Panc1 (cell line): ENCODE results near the gene DLG3. TPM values are rescaled to one million over a fixed set of nuclear protein-coding genes. Genes with fewer than 3 reads are reported as not detected.
A peak's percentile ranks its signal among the peaks of the same experiment; 100 is the strongest.

Source experiments
- ATAC-seq: fragments of 200-7000 bp; cut with Tn5 transposase; 2 replicates; pipeline ENCODE4 v1.9.1; 2020; ENCODE audit warnings: mild to moderate bottlenecking, moderate library complexity
- BruUV-seq: library from RNA; stranded (reverse); fragments of 400-500 nt; replicated peaks from 2 replicates; lab custom pipeline; 2021; lab: Mats Ljungman, UMichigan
- CTCF ChIA-PET: fragments of 300-600 bp; sonication (Branson Sonifier 250); formaldehyde crosslinking; loops from one replicate; lab custom pipeline; 2022; ENCODE audit warnings: antibody characterized with exemption; lab: Charles Lee
- POLR2A ChIA-PET: fragments of 300-600 bp; sonication (Branson Sonifier 250); formaldehyde crosslinking; loops from one replicate; lab custom pipeline; 2022; ENCODE audit warnings: antibody characterized with exemption; lab: Charles Lee
- DNase-seq: peaks from one replicate; pipeline ENCODE4 v3.0.0-alpha.2; 2010; ENCODE audit warnings: low read depth, low spot score
- H3K27ac ChIP-seq: 2 replicates; pipeline ENCODE4 v1.5.1; 2011; ENCODE audit warnings: mild to moderate bottlenecking, low read length, inconsistent platforms
- H3K27me3 ChIP-seq: fragments of 200-500 bp; sonication (Bioruptor generic); 2 replicates; pipeline ENCODE4 v1.6.0; 2014; ENCODE audit warnings: low read length, inconsistent platforms; ENCODE audit not compliant: control insufficient read depth, insufficient read depth
- H3K36me3 ChIP-seq: fragments of 200-500 bp; sonication (Bioruptor generic); 2 replicates; pipeline ENCODE4 v1.5.1; 2014; ENCODE audit warnings: inconsistent platforms, mild to moderate bottlenecking, low read length, moderate library complexity; ENCODE audit not compliant: control insufficient read depth, insufficient read depth
- H3K4me1 ChIP-seq: 2 replicates; pipeline ENCODE4 v1.5.1; 2011; ENCODE audit warnings: inconsistent platforms, mild to moderate bottlenecking, low read length, moderate library complexity; ENCODE audit not compliant: control insufficient read depth, insufficient read depth
- H3K4me3 ChIP-seq, 2 experiments: 2 replicates each; pipeline ENCODE4 v1.5.1; 2011 to 2012; ENCODE audit warnings: low read depth in 2 of 2, low read length in 2 of 2, mild to moderate bottlenecking in 2 of 2, inconsistent platforms in 1 of 2, moderate library complexity in 1 of 2
- H3K9me3 ChIP-seq: fragments of 200-500 bp; sonication (Bioruptor generic); 2 replicates; pipeline ENCODE4 v1.5.1; 2014; ENCODE audit warnings: low read depth, mild to moderate bottlenecking, inconsistent platforms, low read length, moderate library complexity; ENCODE audit not compliant: control insufficient read depth, insufficient read depth
- CTCF ChIP-seq: fragments of 450-650 bp; IDR thresholded peaks from 2 replicates; pipeline ENCODE4 v1.5.1; 2017; ENCODE audit warnings: mild to moderate bottlenecking
- POLR2AphosphoS5 ChIP-seq: IDR thresholded peaks from 2 replicates; pipeline ENCODE4 v1.6.1; 2012; ENCODE audit warnings: mild to moderate bottlenecking, low read depth, low read length, moderate library complexity
- REST ChIP-seq, 2 experiments: IDR thresholded peaks; 2 replicates each; pipeline ENCODE4 v1.6.1; 2011 to 2012; ENCODE audit warnings: low read depth in 2 of 2, control low read depth in 1 of 2, low read length in 1 of 2, mild to moderate bottlenecking in 1 of 2, moderate library complexity in 1 of 2; ENCODE audit not compliant: insufficient read depth in 1 of 2
- SIN3A ChIP-seq: IDR thresholded peaks from 2 replicates; pipeline ENCODE4 v1.6.1; 2012; ENCODE audit warnings: low read depth, mild to moderate bottlenecking, low read length, moderate library complexity, borderline replicate concordance; ENCODE audit not compliant: insufficient read depth
- TCF7L2 ChIP-seq: IDR thresholded peaks from 2 replicates; pipeline ENCODE4 v1.6.1; 2011; ENCODE audit warnings: mild to moderate bottlenecking, low read depth, low read length, inconsistent platforms
- in situ Hi-C: cut with HindIII; loops from 2 replicates; pipeline ENCODE4 v1.10.0; 2016; ENCODE audit warnings: low sequenced_read_pairs, low pct_unique_long_range_greater_than_20kb
- intact Hi-C: fragments of 100-400 bp; cut with micrococcal nuclease; formaldehyde crosslinking; loops from one replicate; pipeline ENCODE4 v1.10.0; 2022; ENCODE audit not compliant: unreplicated experiment
- total RNA-seq: library from RNA; stranded (reverse); gene quantifications from one replicate; pipeline ENCODE4 v1.2.1, GENCODE V29; 2021; ENCODE audit not compliant: unreplicated experiment

Gene DLG3
- total RNA-seq, 1 experiment from 2014 or later = 3.0 TPM

GRCh38 chrX:70479247-70479921, 34.7 kb downstream of the DLG3 start:
- Histone ChIP-seq H3K9me3 (no peaks in the 10 kb centered on the region), H3K27me3 (no peaks in the 10 kb centered on the region), H3K4me1 (peaks cover 3% of the 10 kb centered on the region; the same call in 1 of the 2 replicates), H3K4me3 (no peak overlapping the region), H3K27ac (no peak overlapping the region), H3K36me3 (no peaks in the 10 kb centered on the region)
- DNase-seq = peak; percentile 20
- no TSS peak for BruUV-seq
- POLR2A ChIA-PET = no interaction called here
- CTCF ChIA-PET = no interaction called here
- ATAC-seq = no peak
- intact Hi-C loops = no loop called here
- in situ Hi-C loops = no loop called here
- no peak for TF ChIP-seq SIN3A
- no peak for TF ChIP-seq POLR2AphosphoS5
- no peak for TF ChIP-seq CTCF
- TF ChIP-seq TCF7L2 = no peak
- no peak for TF ChIP-seq REST (IDR thresholded peaks at IDR 0.05; ENCODE audit: insufficient read depth in 1 of 2, low read depth in 2 of 2, low read length in 1 of 2)

GRCh38 chrX:70479922-70480659, 35.5 kb downstream of the DLG3 start:
- no peaks in the 10 kb centered on the region for H3K27me3 ChIP-seq
- peaks cover 3% of the 10 kb centered on the region; the same call in 1 of the 2 replicates for H3K4me1 ChIP-seq
- ChIA-PET CTCF (no interaction called here), POLR2A (no interaction called here)
- no peaks in the 10 kb centered on the region for H3K36me3 ChIP-seq
- H3K9me3 ChIP-seq = no peaks in the 10 kb centered on the region
- intact Hi-C loops = no loop called here
- DNase-seq (no peak), ATAC-seq (no peak)
- no peak overlapping the region for H3K4me3 ChIP-seq
- in situ Hi-C loops = no loop called here
- no peak overlapping the region for H3K27ac ChIP-seq
- TF ChIP-seq SIN3A (no peak), TCF7L2 (no peak), REST (IDR thresholded peaks at IDR 0.05; ENCODE audit: insufficient read depth in 1 of 2, low read depth in 2 of 2, low read length in 1 of 2) (no peak), POLR2AphosphoS5 (no peak), CTCF (no peak)
- no TSS peak for BruUV-seq
